Transverse colon (tissue), 4 donors: ENCODE results near the gene PRKCE.

Source experiments
- CTCF ChIP-seq, 5 experiments: fragments of 200-600 bp in 3 of 5; fragments of 450-650 bp in 2 of 5; sonication (generic) in 3 of 5; IDR thresholded peaks; 1 replicate in 2 of 5; 2 replicates in 3 of 5; pipeline ENCODE4 v1.5.1; 2016 to 2017; ENCODE audit warnings: antibody characterized with exemption in 5 of 5, inconsistent platforms in 3 of 5, mild to moderate bottlenecking in 2 of 5, moderate library complexity in 1 of 5
- EP300 ChIP-seq: sonication (generic); formaldehyde crosslinking; IDR thresholded peaks from one replicate; pipeline ENCODE4 v1.6.1; 2017; ENCODE audit warnings: antibody characterized with exemption, low read depth
- POLR2A ChIP-seq: fragments of 450-650 bp; IDR thresholded peaks from one replicate; pipeline ENCODE4 v1.6.1; 2016; ENCODE audit warnings: antibody characterized with exemption, mild to moderate bottlenecking, moderate library complexity
- POLR2AphosphoS5 ChIP-seq, 3 donors: sonication (generic); formaldehyde crosslinking; IDR thresholded peaks; one replicate each; pipeline ENCODE4 v1.6.1; 2016; ENCODE audit warnings: antibody characterized with exemption in 3 of 3

- TF ChIP-seq POLR2AphosphoS5 (IDR thresholded peaks at IDR 0.05) (no peak), CTCF (IDR thresholded peaks at IDR 0.05) (no peak), POLR2A (no peak), EP300 (no peak)
Measured at GRCh38 chr2:46096260-46096659, 444.8 kb downstream of the PRKCE start.
